Keratinocyte (primary cell): ENCODE measurements around the gene PTPRT. TPM values are rescaled to one million over a fixed set of nuclear protein-coding genes. Genes with fewer than 3 reads are reported as not detected.

Source experiments
- DNase-seq: peaks from one replicate; pipeline ENCODE4 v3.0.0-alpha.2; 2011; ENCODE audit warnings: low read depth, missing footprints, low spot score
- FAIRE-seq: peaks from 2 replicates; lab custom pipeline; 2011; peaks lifted over from hg19 to GRCh38; lab: Jason Lieb, UNC
- H2AFZ ChIP-seq: 2 replicates; pipeline ENCODE4 v1.6.0; 2012; ENCODE audit warnings: low read length, control low read depth, inconsistent platforms; ENCODE audit not compliant: control insufficient read depth
- H3K27ac ChIP-seq: 2 replicates; pipeline ENCODE4 v1.5.1; 2011; ENCODE audit warnings: low read length; ENCODE audit not compliant: control insufficient read depth, insufficient read depth
- H3K27me3 ChIP-seq: 3 replicates; pipeline ENCODE4 v1.6.0; 2011; ENCODE audit warnings: low read length; ENCODE audit not compliant: control insufficient read depth, insufficient read depth; ENCODE audit errors: extremely low read depth
- H3K36me3 ChIP-seq, 2 experiments: 2 replicates in 1 of 2; 3 replicates in 1 of 2; pipeline ENCODE4 v1.5.1; 2011; ENCODE audit warnings: low read length in 2 of 2, mild to moderate bottlenecking in 1 of 2; ENCODE audit not compliant: control insufficient read depth in 2 of 2, insufficient read depth in 2 of 2; ENCODE audit errors: extremely low read depth in 1 of 2
- H3K4me1 ChIP-seq: 3 replicates; pipeline ENCODE4 v1.5.1; 2011; ENCODE audit warnings: low read length; ENCODE audit not compliant: control insufficient read depth, insufficient read depth; ENCODE audit errors: extremely low read depth
- H3K4me2 ChIP-seq: 3 replicates; pipeline ENCODE4 v1.6.0; 2011; ENCODE audit warnings: low read depth, low read length; ENCODE audit not compliant: control insufficient read depth, insufficient read depth; ENCODE audit errors: extremely low read depth
- H3K4me3 ChIP-seq, 3 experiments: fragments of 200-600 bp in 1 of 3; sonication (generic) in 1 of 3; 2 replicates in 2 of 3; 3 replicates in 1 of 3; pipeline ENCODE4 v1.5.1; 2011 to 2016; ENCODE audit warnings: low read length in 3 of 3, mild to moderate bottlenecking in 3 of 3, control low read depth in 2 of 3, inconsistent platforms in 1 of 3, low read depth in 1 of 3, mixed read lengths in 1 of 3, mixed run types in 1 of 3, moderate library complexity in 1 of 3; ENCODE audit not compliant: control insufficient read depth in 2 of 3, insufficient read depth in 2 of 3; ENCODE audit errors: extremely low read depth in 1 of 3
- H3K79me2 ChIP-seq: 2 replicates; pipeline ENCODE4 v1.6.0; 2012; ENCODE audit warnings: low read length; ENCODE audit not compliant: control insufficient read depth, insufficient read depth
- H3K9ac ChIP-seq: 3 replicates; pipeline ENCODE4 v1.6.0; 2011; ENCODE audit warnings: low read length; ENCODE audit not compliant: control insufficient read depth, insufficient read depth; ENCODE audit errors: extremely low read depth
- H3K9me1 ChIP-seq: 3 replicates; pipeline ENCODE4 v1.6.0; 2011; ENCODE audit warnings: low read length; ENCODE audit not compliant: control insufficient read depth, insufficient read depth; ENCODE audit errors: extremely low read depth
- H3K9me3 ChIP-seq: 2 replicates; pipeline ENCODE4 v1.5.1; 2012; ENCODE audit warnings: low read depth, low read length; ENCODE audit not compliant: control insufficient read depth
- H4K20me1 ChIP-seq: 3 replicates; pipeline ENCODE4 v1.6.0; 2011; ENCODE audit warnings: low read length; ENCODE audit not compliant: control insufficient read depth, insufficient read depth; ENCODE audit errors: extremely low read depth
- EZH2 ChIP-seq: IDR thresholded peaks from one replicate; pipeline ENCODE4 v1.6.1; 2012; ENCODE audit warnings: inconsistent platforms, mild to moderate bottlenecking, low read length, moderate library complexity
- dilution Hi-C: fragments of 300-500 bp; cut with MboI; formaldehyde crosslinking; loops from one replicate; pipeline ENCODE4 v1.7.0; 2020; ENCODE audit warnings: low sequenced_read_pairs; ENCODE audit not compliant: extremely low pct_ligation_motif_present
- polyA plus RNA-seq, 5 experiments: library from polyadenylated mRNA; depleted of rRNA in 3 of 5; stranded (reverse) in 3 of 5; stranded (forward) in 1 of 5; unstranded in 1 of 5; fragments of >200 nt; gene quantifications; 1 replicate in 1 of 5; 2 replicates in 3 of 5; 3 replicates in 1 of 5; pipeline versions ENCODE4 v1.2.1 to v1.2.3, GENCODE V29; 2011 to 2012; ENCODE audit warnings: missing spikeins in 2 of 5, low read depth in 1 of 5, low replicate concordance in 1 of 5
- TF ChIP-seq, protein P1 (sequence below), 3 experiments: IDR thresholded peaks in 1 of 3; conservative IDR thresholded peaks in 1 of 3; optimal IDR thresholded peaks in 1 of 3; 2 replicates in 2 of 3; 3 replicates in 1 of 3; pipeline versions ENCODE3 to v1.5.1; 2011; ENCODE audit warnings: low read length in 3 of 3, mild to moderate bottlenecking in 3 of 3, moderate library complexity in 2 of 3, control low read depth in 1 of 3, inconsistent platforms in 1 of 3; ENCODE audit not compliant: insufficient read depth in 2 of 3; ENCODE audit errors: extremely low read depth in 1 of 3

The PTPRT gene
- polyA plus RNA-seq, 1 donor (not counting 4 experiments of a cell fraction or from before 2014, with no cell fraction given), result not detected

DNA sequence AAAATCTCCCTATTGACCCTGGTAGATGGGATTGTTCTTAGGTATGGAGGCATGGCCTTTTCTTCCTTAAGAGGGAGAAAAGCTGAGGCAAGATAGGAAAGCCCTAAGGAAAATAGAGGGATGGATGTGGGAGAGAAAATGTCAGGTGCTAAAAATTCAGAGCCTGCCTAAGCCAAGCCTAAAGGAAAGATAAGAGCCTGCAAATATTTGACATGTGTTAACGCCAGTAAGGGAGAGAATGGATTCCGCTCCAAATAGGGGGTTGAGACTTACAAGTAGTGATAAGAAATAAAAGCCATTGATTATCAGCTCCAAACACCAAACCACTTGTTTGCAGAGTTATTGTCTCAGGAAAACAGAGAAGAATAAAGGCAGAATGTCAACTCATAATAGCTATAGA is 533.6 kb downstream of the PTPRT start:
- dilution Hi-C loops, result no loop called here

GRCh38 chr20:42652266-42652665 is 537.4 kb downstream of the PTPRT start:
- Histone ChIP-seq H3K4me1 (no peaks in the 10 kb centered on the region), H3K9ac (no peak overlapping the region), H3K9me1 (no peaks in the 10 kb centered on the region), H2AFZ (no peak overlapping the region), H3K79me2 (no peaks in the 10 kb centered on the region), H4K20me1 (no peaks in the 10 kb centered on the region), H3K36me3 (no peaks in the 10 kb centered on the region), H3K27me3 (no peaks in the 10 kb centered on the region), H3K4me2 (no peak overlapping the region), H3K4me3 (no peak overlapping the region), H3K9me3 (no peaks in the 10 kb centered on the region), H3K27ac (no peak overlapping the region)
- FAIRE-seq (no peak), DNase-seq (no peak)
- TF ChIP-seq EZH2, result no peak
- TF ChIP-seq, protein P1, sequence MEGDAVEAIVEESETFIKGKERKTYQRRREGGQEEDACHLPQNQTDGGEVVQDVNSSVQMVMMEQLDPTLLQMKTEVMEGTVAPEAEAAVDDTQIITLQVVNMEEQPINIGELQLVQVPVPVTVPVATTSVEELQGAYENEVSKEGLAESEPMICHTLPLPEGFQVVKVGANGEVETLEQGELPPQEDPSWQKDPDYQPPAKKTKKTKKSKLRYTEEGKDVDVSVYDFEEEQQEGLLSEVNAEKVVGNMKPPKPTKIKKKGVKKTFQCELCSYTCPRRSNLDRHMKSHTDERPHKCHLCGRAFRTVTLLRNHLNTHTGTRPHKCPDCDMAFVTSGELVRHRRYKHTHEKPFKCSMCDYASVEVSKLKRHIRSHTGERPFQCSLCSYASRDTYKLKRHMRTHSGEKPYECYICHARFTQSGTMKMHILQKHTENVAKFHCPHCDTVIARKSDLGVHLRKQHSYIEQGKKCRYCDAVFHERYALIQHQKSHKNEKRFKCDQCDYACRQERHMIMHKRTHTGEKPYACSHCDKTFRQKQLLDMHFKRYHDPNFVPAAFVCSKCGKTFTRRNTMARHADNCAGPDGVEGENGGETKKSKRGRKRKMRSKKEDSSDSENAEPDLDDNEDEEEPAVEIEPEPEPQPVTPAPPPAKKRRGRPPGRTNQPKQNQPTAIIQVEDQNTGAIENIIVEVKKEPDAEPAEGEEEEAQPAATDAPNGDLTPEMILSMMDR (optimal IDR thresholded peaks at IDR 0.05 in 1 of 3, IDR thresholded peaks at IDR 0.05 in 1 of 3, conservative IDR thresholded peaks at IDR 0.05 in 1 of 3; ENCODE audit: extremely low read depth in 1 of 3, insufficient read depth in 2 of 3, low read length in 3 of 3), result no peak
- dilution Hi-C loops, result no loop called here

More for the DNA sequence above, 533.6 kb downstream of the PTPRT start:
- no peak overlapping the region for H2AFZ ChIP-seq
- H3K4me2 ChIP-seq, result no peak overlapping the region
- TF ChIP-seq, protein P1 (optimal IDR thresholded peaks at IDR 0.05 in 1 of 3, IDR thresholded peaks at IDR 0.05 in 1 of 3, conservative IDR thresholded peaks at IDR 0.05 in 1 of 3; ENCODE audit: extremely low read depth in 1 of 3, insufficient read depth in 2 of 3, low read length in 3 of 3), result no peak
- TF ChIP-seq EZH2, result no peak
- no peaks in the 10 kb centered on the region for H3K27me3 ChIP-seq
- no peak for FAIRE-seq
- H3K36me3 ChIP-seq, result no peaks in the 10 kb centered on the region
- no peaks in the 10 kb centered on the region for H3K9me1 ChIP-seq
- no peak overlapping the region for H3K9ac ChIP-seq
- no peak for DNase-seq
- H3K4me3 ChIP-seq, result no peak overlapping the region
- no peaks in the 10 kb centered on the region for H3K79me2 ChIP-seq
- no peaks in the 10 kb centered on the region for H3K4me1 ChIP-seq
- no peak overlapping the region for H3K27ac ChIP-seq
- no peaks in the 10 kb centered on the region for H4K20me1 ChIP-seq
- no peaks in the 10 kb centered on the region for H3K9me3 ChIP-seq
